ENCODE measurements around the gene RACGAP1.
A peak's percentile ranks its signal among the peaks of the same experiment; 100 is the strongest.

Gene RACGAP1

GRCh38 chr12:49985981-49986380 lies 39.3 kb downstream of the RACGAP1 start:
- no peak for DNase-seq (ENCODE audit: low spot score)

GRCh38 chr12:49984476-49985359 lies 40.6 kb downstream of the RACGAP1 start:
- DNase-seq (ENCODE audit: low spot score): peak; percentile 84

GRCh38 chr12:49983892-49984291 lies 41.4 kb downstream of the RACGAP1 start:
- DNase-seq (ENCODE audit: low spot score): peak; percentile 82

- no peak for DNase-seq (ENCODE audit: low spot score)
Measured at GRCh38 chr12:49982246-49983087, 42.8 kb downstream of the RACGAP1 start.

GRCh38 chr12:49980501-49981349 lies 44.6 kb downstream of the RACGAP1 start:
- DNase-seq (ENCODE audit: low spot score): no peak

- no peak for DNase-seq (ENCODE audit: low spot score)
Measured at GRCh38 chr12:49979791-49980190, 45.5 kb downstream of the RACGAP1 start.

- DNase-seq (ENCODE audit: low spot score): peak; percentile 88
Measured at GRCh38 chr12:49979016-49979586, 46.2 kb downstream of the RACGAP1 start.

- no peak for DNase-seq (ENCODE audit: low spot score)
Measured at GRCh38 chr12:49978125-49978524, 47.2 kb downstream of the RACGAP1 start.

GRCh38 chr12:49976557-49976956 lies 48.7 kb downstream of the RACGAP1 start:
- no peak for DNase-seq (ENCODE audit: low spot score)

- DNase-seq (ENCODE audit: low spot score): no peak
Measured at GRCh38 chr12:49975318-49975761, 50.0 kb downstream of the RACGAP1 start.

- DNase-seq (ENCODE audit: low spot score): no peak
Measured at GRCh38 chr12:49974677-49975317, 50.5 kb downstream of the RACGAP1 start.

GRCh38 chr12:49974231-49974675 lies 51.0 kb downstream of the RACGAP1 start:
- DNase-seq (ENCODE audit: low spot score): peak; percentile 65

GRCh38 chr12:49973361-49973830 lies 51.9 kb downstream of the RACGAP1 start:
- no peak for DNase-seq (ENCODE audit: low spot score)

- DNase-seq (ENCODE audit: low spot score): no peak
Measured at GRCh38 chr12:49972641-49973360, 52.5 kb downstream of the RACGAP1 start, which contains the start of gene AQP6. AQP6 (plus strand) TSS chr12:49972947; CDS start chr12:49973174, 227 bp downstream.

GRCh38 chr12:49972129-49972528 lies 53.2 kb downstream of the RACGAP1 start:
- no peak for DNase-seq (ENCODE audit: low spot score)

- no peak for DNase-seq (ENCODE audit: low spot score)
Measured at GRCh38 chr12:49971141-49971540, 54.2 kb downstream of the RACGAP1 start.

- DNase-seq (ENCODE audit: low spot score): no peak
Measured at GRCh38 chr12:49970658-49971057, 54.6 kb downstream of the RACGAP1 start.

GRCh38 chr12:49969651-49970429 lies 55.5 kb downstream of the RACGAP1 start:
- no peak for DNase-seq (ENCODE audit: low spot score)

GRCh38 chr12:49969027-49969426 lies 56.3 kb downstream of the RACGAP1 start:
- DNase-seq (ENCODE audit: low spot score): no peak
